Gastrocnemius medialis (tissue), 4 donors: ENCODE results near the gene HSPG2. TPM values are rescaled to one million over a fixed set of nuclear protein-coding genes. Genes with fewer than 3 reads are reported as not detected.

Experiments
- ATAC-seq, 2 donors: fragments of 150-250 bp; one replicate each; pipeline ENCODE4 v1.9.1; 2016
- DNase-seq, 2 donors: peaks; one replicate each; pipeline ENCODE4 v3.0.0-alpha.2; 2019
- H3K27ac ChIP-seq, 4 donors: fragments of 200-600 bp; sonication (generic); 1 replicate in 1 of 4; 2 replicates in 3 of 4; pipeline ENCODE4 v1.5.1; 2016 to 2018; ENCODE audit warnings: mild to moderate bottlenecking in 2 of 4, moderate library complexity in 1 of 4
- H3K27me3 ChIP-seq, 3 donors: fragments of 200-600 bp; sonication (generic) in 2 of 3; 1 replicate in 1 of 3; 2 replicates in 2 of 3; pipeline versions ENCODE4 v1.5.1 to v1.6.0; 2016 to 2019; ENCODE audit warnings: mild to moderate bottlenecking in 1 of 3, moderate library complexity in 1 of 3
- H3K36me3 ChIP-seq, 2 donors: fragments of 200-600 bp; sonication (generic) in 1 of 2; one replicate each; pipeline ENCODE4 v1.5.1; 2017 to 2018
- H3K4me1 ChIP-seq, 2 donors: fragments of 200-600 bp; sonication (generic) in 1 of 2; one replicate each; pipeline ENCODE4 v1.5.1; 2016 to 2017; ENCODE audit warnings: mild to moderate bottlenecking in 2 of 2
- H3K4me3 ChIP-seq, 4 donors: fragments of 200-600 bp; sonication (generic) in 3 of 4; 1 replicate in 1 of 4; 2 replicates in 3 of 4; pipeline ENCODE4 v1.5.1; 2016 to 2019; ENCODE audit warnings: mild to moderate bottlenecking in 2 of 4
- H3K9me3 ChIP-seq, 3 donors: fragments of 200-600 bp; sonication (generic) in 2 of 3; 1 replicate in 1 of 3; 2 replicates in 2 of 3; pipeline ENCODE4 v1.5.1; 2016 to 2019
- CTCF ChIP-seq, 5 experiments: fragments of 450-650 bp in 3 of 5; fragments of 200-600 bp in 2 of 5; sonication (generic) in 2 of 5; IDR thresholded peaks in 4 of 5; conservative IDR thresholded peaks in 1 of 5; 1 replicate in 4 of 5; 2 replicates in 1 of 5; pipeline ENCODE4 v1.5.1; 2016 to 2019; ENCODE audit warnings: antibody characterized with exemption in 5 of 5, mild to moderate bottlenecking in 3 of 5, moderate library complexity in 3 of 5
- POLR2A ChIP-seq, 2 donors: fragments of 450-650 bp; IDR thresholded peaks; one replicate each; pipeline ENCODE4 v1.6.1; 2017; ENCODE audit warnings: antibody characterized with exemption in 2 of 2, mild to moderate bottlenecking in 2 of 2, moderate library complexity in 2 of 2
- in situ Hi-C, 4 donors: fragments of 200-750 bp; cut with MboI; loops; one replicate each; pipeline versions ENCODE4 v1.15.0 to v1.8.0; 2017; ENCODE audit warnings: low sequenced_read_pairs in 4 of 4
- intact Hi-C: fragments of 100-400 bp; cut with DNase I; formaldehyde crosslinking; loops from one replicate; pipeline ENCODE4 v1.15.1; 2023; ENCODE audit warnings: low total_unique reads
- total RNA-seq, 4 donors: library from RNA; depleted of rRNA; stranded (reverse); fragments of >200 nt; gene quantifications; one replicate each; pipeline versions ENCODE4 v1.1.0 to v1.2.3, GENCODE V29; 2016

Gene HSPG2
- total RNA-seq, 4 donors from 2014 or later, result 68.9 to 108 (median 83.5) TPM

DNA sequence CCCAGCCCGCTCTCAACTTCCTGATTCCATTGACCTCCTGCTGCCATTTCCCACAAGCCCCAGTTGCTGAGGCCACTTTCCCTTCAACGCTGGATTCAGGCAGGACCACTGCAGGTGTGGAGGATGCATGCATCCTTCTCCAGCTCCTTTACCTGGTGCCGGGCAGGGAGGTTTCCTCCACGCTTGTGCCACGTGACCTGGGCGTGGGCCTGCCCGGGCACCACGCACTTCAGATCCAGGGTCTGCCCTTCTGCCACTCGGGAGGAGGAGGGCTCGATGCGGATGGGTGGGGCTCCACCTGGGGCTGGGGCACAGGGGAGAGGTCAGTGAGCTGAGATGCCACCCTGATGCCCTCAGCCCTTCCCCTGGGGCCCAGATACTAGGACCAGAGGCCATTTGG, 93.1 kb downstream of the HSPG2 start:
- ATAC-seq, result no peak
- in situ Hi-C loops (no loop called here), intact Hi-C loops (no loop called here)
- Histone ChIP-seq H3K4me1 (peaks cover 4% of the 10 kb centered on the region in 2 donors), H3K9me3 (no peaks in the 10 kb centered on the region), H3K27ac (no peak overlapping the region), H3K36me3 (peaks cover 0 to 82% of the 10 kb centered on the region in 2 donors), H3K4me3 (no peak overlapping the region), H3K27me3 (no peaks in the 10 kb centered on the region)
- TF ChIP-seq POLR2A (IDR thresholded peaks at IDR 0.05) (no peak), CTCF (IDR thresholded peaks at IDR 0.05 in 4 of 5, conservative IDR thresholded peaks at IDR 0.05 in 1 of 5) (no peak)
- no peak for DNase-seq

DNA sequence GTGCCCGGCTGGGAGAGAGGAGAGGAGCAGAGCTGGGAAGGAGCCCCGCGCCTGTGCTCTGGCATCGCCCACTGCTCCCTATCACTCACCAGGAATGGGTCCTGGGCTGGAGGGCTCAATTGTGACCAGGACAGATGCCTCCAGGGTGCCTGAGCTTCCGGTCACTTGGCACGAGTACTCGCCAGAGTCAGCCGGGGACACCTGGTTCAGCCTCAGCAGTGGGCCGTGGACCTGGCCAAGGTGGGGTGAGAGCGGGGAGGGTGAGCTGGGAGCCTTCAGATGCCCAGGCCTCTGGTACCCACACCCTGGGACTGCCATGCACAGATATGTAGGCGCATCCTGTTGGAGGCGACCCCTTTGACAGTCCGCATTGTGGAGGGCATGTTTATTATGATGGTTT, 93.9 kb downstream of the HSPG2 start:
- DNase-seq (no peak), ATAC-seq (no peak)
- peaks cover 4% of the 10 kb centered on the region in 2 donors for H3K4me1 ChIP-seq
- TF ChIP-seq POLR2A (IDR thresholded peaks at IDR 0.05) (no peak), CTCF (IDR thresholded peaks at IDR 0.05 in 4 of 5, conservative IDR thresholded peaks at IDR 0.05 in 1 of 5) (no peak)
- in situ Hi-C loops (no loop called here), intact Hi-C loops (no loop called here)
- peaks cover 0 to 82% of the 10 kb centered on the region in 2 donors for H3K36me3 ChIP-seq
- no peaks in the 10 kb centered on the region for H3K27me3 ChIP-seq
- no peak overlapping the region for H3K4me3 ChIP-seq
- no peaks in the 10 kb centered on the region for H3K9me3 ChIP-seq
- H3K27ac ChIP-seq, result no peak overlapping the region

GRCh38 chr1:21842606-21843162, 94.4 kb downstream of the HSPG2 start:
- H3K9me3 ChIP-seq, result no peaks in the 10 kb centered on the region
- H3K4me3 ChIP-seq, result no peak overlapping the region
- ATAC-seq (no peak), DNase-seq (no peak)
- in situ Hi-C loops (no loop called here), intact Hi-C loops (no loop called here)
- no peak for TF ChIP-seq POLR2A (IDR thresholded peaks at IDR 0.05)
- no peak for TF ChIP-seq CTCF (IDR thresholded peaks at IDR 0.05 in 4 of 5, conservative IDR thresholded peaks at IDR 0.05 in 1 of 5)
- H3K36me3 ChIP-seq, result peaks cover 0 to 79% of the 10 kb centered on the region in 2 donors
- no peak overlapping the region for H3K27ac ChIP-seq
- peaks cover 4% of the 10 kb centered on the region in 2 donors for H3K4me1 ChIP-seq
- H3K27me3 ChIP-seq, result no peaks in the 10 kb centered on the region

GRCh38 chr1:21841852-21842466, 95.2 kb downstream of the HSPG2 start:
- ATAC-seq (no peak), DNase-seq (no peak)
- TF ChIP-seq CTCF (IDR thresholded peaks at IDR 0.05 in 4 of 5, conservative IDR thresholded peaks at IDR 0.05 in 1 of 5) (no peak), POLR2A (IDR thresholded peaks at IDR 0.05) (no peak)
- no peak overlapping the region for H3K27ac ChIP-seq
- peaks cover 0 to 79% of the 10 kb centered on the region in 2 donors for H3K36me3 ChIP-seq
- H3K9me3 ChIP-seq, result no peaks in the 10 kb centered on the region
- H3K4me3 ChIP-seq, result no peak overlapping the region
- in situ Hi-C loops (no loop called here), intact Hi-C loops (no loop called here)
- no peaks in the 10 kb centered on the region for H3K27me3 ChIP-seq
- peaks cover 4% of the 10 kb centered on the region in 2 donors for H3K4me1 ChIP-seq
